ENCODE measurements around the gene BLTP3A.

DNA sequence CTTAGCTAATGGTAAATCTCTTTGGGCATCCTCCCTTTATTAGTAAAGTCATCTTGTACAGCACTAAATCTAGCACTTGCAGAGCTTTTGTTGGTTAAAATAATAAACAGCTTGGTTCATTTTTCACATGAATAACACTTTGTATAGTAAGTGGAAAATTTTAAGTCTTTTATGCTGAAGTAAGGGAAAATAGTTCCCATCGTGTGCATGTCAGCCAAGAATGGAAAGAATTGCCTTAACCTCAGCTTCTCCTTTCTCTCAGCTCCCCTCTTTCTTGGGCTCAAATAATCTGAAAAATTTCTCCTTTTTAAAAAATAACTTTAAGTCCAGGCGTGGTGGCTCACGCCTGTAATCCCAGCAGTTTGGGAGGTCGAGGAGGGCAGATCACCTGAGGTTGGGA, 18.0 kb upstream of the BLTP3A start:
- TF ChIP-seq ZNF274 (IDR thresholded peaks at IDR 0.05; ENCODE audit: low read depth, low read length) (no peak), SUZ12 (IDR thresholded peaks at IDR 0.05; ENCODE audit: extremely low read depth, insufficient read depth, insufficient read length) (no peak), YY1 (IDR thresholded peaks at IDR 0.05; ENCODE audit: insufficient read depth, insufficient read length) (no peak)
